GM12878 (cell line): ENCODE data around the gene RHBDD1. TPM values are rescaled to one million over a fixed set of nuclear protein-coding genes. Genes with fewer than 3 reads are reported as not detected.

Experiments used
- ATAC-seq: fragments of 200-7000 bp; cut with Tn5 transposase; 3 replicates; pipeline ENCODE4 v1.9.1; 2020; ENCODE audit warnings: mild to moderate bottlenecking, moderate library complexity
- BruUV-seq: library from RNA; stranded (reverse); fragments of 400-500 nt; replicated peaks from 2 replicates; lab custom pipeline; 2021; lab: Mats Ljungman, UMichigan
- CTCF ChIA-PET: fragments of 300-600 bp; sonication (Branson Sonifier 250); formaldehyde crosslinking; extraction: SDS; loops from one replicate; lab custom pipeline; 2021; ENCODE audit warnings: inconsistent platforms; lab: Yijun Ruan, JAX
- POLR2A ChIA-PET: fragments of 350-600 bp; formaldehyde crosslinking; extraction: SDS; loops from one replicate; lab custom pipeline; 2021; ENCODE audit warnings: inconsistent platforms; lab: Charles Lee
- RAD21 ChIA-PET: fragments of 300-600 bp; sonication (Branson Sonifier 250); formaldehyde crosslinking; loops from one replicate; lab custom pipeline; 2023; ENCODE audit warnings: antibody characterized with exemption; ENCODE audit not compliant: unreplicated experiment; lab: Charles Lee
- SMC1A ChIA-PET: fragments of 300-600 bp; sonication (Branson Sonifier 250); formaldehyde crosslinking; loops from one replicate; lab custom pipeline; 2023; ENCODE audit not compliant: unreplicated experiment, uncharacterized antibody; lab: Charles Lee
- DNase-seq: peaks from one replicate; pipeline ENCODE4 v3.0.0-alpha.2; 2011; ENCODE audit warnings: low read depth, low spot score
- FAIRE-seq: peaks from 3 replicates; lab custom pipeline; 2011; peaks lifted over from hg19 to GRCh38; lab: Jason Lieb, UNC
- H2AFZ ChIP-seq: 2 replicates; pipeline ENCODE4 v1.6.0; 2011; ENCODE audit warnings: low read depth, low read length, control low read depth; ENCODE audit not compliant: control insufficient read depth
- H3K27ac ChIP-seq: 2 replicates; pipeline ENCODE4 v1.5.1; 2011; ENCODE audit warnings: control low read depth; ENCODE audit not compliant: control insufficient read depth, insufficient read depth
- H3K27me3 ChIP-seq, 2 experiments: replicated peaks in 1 of 2; 2 replicates each; pipeline versions ENCODE4 v1.6.0 to v1.6.1; 2011; ENCODE audit warnings: low read length in 1 of 2; ENCODE audit not compliant: control insufficient read depth in 2 of 2, insufficient read depth in 2 of 2
- H3K36me3 ChIP-seq, 2 experiments: 2 replicates each; pipeline ENCODE4 v1.5.1; 2011; ENCODE audit warnings: low read length in 1 of 2; ENCODE audit not compliant: control insufficient read depth in 2 of 2, insufficient read depth in 2 of 2
- H3K4me1 ChIP-seq: 2 replicates; pipeline ENCODE4 v1.6.1; 2011; ENCODE audit warnings: mild to moderate bottlenecking, low read length, moderate library complexity, mixed read lengths; ENCODE audit not compliant: control insufficient read depth, insufficient read depth
- H3K4me2 ChIP-seq: 2 replicates; pipeline ENCODE4 v1.6.0; 2011; ENCODE audit warnings: control low read depth; ENCODE audit not compliant: control insufficient read depth, insufficient read depth
- H3K4me3 ChIP-seq: fragments of 200-600 bp; sonication (generic); 2 replicates; pipeline ENCODE4 v1.5.1; 2016
- H3K79me2 ChIP-seq: 2 replicates; pipeline ENCODE4 v1.6.0; 2011; ENCODE audit warnings: low read length; ENCODE audit not compliant: control insufficient read depth, insufficient read depth
- H3K9ac ChIP-seq: 2 replicates; pipeline ENCODE4 v1.8.0; 2011; ENCODE audit warnings: low read length, control low read depth, mixed read lengths; ENCODE audit not compliant: control insufficient read depth, insufficient read depth
- H3K9me3 ChIP-seq: replicated peaks from 3 replicates; pipeline ENCODE4 v1.5.1; 2011; ENCODE audit warnings: mild to moderate bottlenecking, low read length; ENCODE audit not compliant: control insufficient read depth, insufficient read depth
- H4K20me1 ChIP-seq: 2 replicates; pipeline ENCODE4 v1.6.0; 2011; ENCODE audit not compliant: control insufficient read depth, insufficient read depth
- ATF2 ChIP-seq: IDR thresholded peaks from 2 replicates; pipeline ENCODE4 v1.6.1; 2012; ENCODE audit warnings: low read length, inconsistent platforms
- BACH1 ChIP-seq: fragments of 450-650 bp; IDR thresholded peaks from 2 replicates; pipeline ENCODE4 v1.6.1; 2017; ENCODE audit warnings: mild to moderate bottlenecking, borderline replicate concordance
- CBX5 ChIP-seq: sonication (generic); IDR thresholded peaks from 2 replicates; pipeline ENCODE4 v1.6.1; 2016; ENCODE audit warnings: low read depth, moderate library complexity, mild to moderate bottlenecking, inconsistent platforms
- ESRRA ChIP-seq: IDR thresholded peaks from 2 replicates; pipeline ENCODE4 v1.6.1; 2012; ENCODE audit warnings: mild to moderate bottlenecking, low read length, improper control_type of control experiment
- FOXK2 ChIP-seq: fragments of 450-650 bp; IDR thresholded peaks from 2 replicates; pipeline ENCODE4 v1.6.1; 2017; ENCODE audit warnings: mild to moderate bottlenecking, moderate library complexity
- FOXM1 ChIP-seq: IDR thresholded peaks from 2 replicates; pipeline ENCODE4 v1.6.1; 2012; ENCODE audit warnings: low read depth, mild to moderate bottlenecking, inconsistent platforms, low read length, moderate library complexity
- HDAC6 ChIP-seq: fragments of 200-600 bp; sonication (generic); IDR thresholded peaks from one replicate; pipeline ENCODE4 v1.8.0; 2017; ENCODE audit warnings: antibody characterized with exemption; ENCODE audit not compliant: unreplicated experiment
- NR2F1 ChIP-seq: fragments of 450-650 bp; conservative IDR thresholded peaks from 2 replicates; pipeline ENCODE4 v1.6.1; 2017; ENCODE audit warnings: mild to moderate bottlenecking
- PAX8 ChIP-seq: fragments of 450-650 bp; IDR thresholded peaks from 2 replicates; pipeline ENCODE4 v1.6.1; 2017; ENCODE audit warnings: mild to moderate bottlenecking, moderate library complexity
- RELA ChIP-seq: fragments of 450-650 bp; IDR thresholded peaks from 2 replicates; pipeline ENCODE4 v1.8.0; 2014; ENCODE audit warnings: borderline replicate concordance; ENCODE audit not compliant: partially characterized antibody
- SMARCA5 ChIP-seq: fragments of 450-650 bp; IDR thresholded peaks from 2 replicates; pipeline ENCODE4 v1.6.1; 2017; ENCODE audit warnings: mild to moderate bottlenecking
- SREBF1 ChIP-seq: IDR thresholded peaks from 2 replicates; pipeline ENCODE4 v1.6.1; 2012; ENCODE audit warnings: mild to moderate bottlenecking, low read length
- TBL1XR1 ChIP-seq: IDR thresholded peaks from 2 replicates; pipeline ENCODE4 v1.6.1; 2012; ENCODE audit warnings: low read depth, low read length, improper control_type of control experiment
- ZBTB4 ChIP-seq: fragments of 450-650 bp; formaldehyde crosslinking; IDR thresholded peaks from 2 replicates; pipeline ENCODE4 v1.4.0; 2022; ENCODE audit warnings: mild to moderate bottlenecking, moderate library complexity
- ZBTB40 ChIP-seq: fragments of 450-650 bp; IDR thresholded peaks from 2 replicates; pipeline ENCODE4 v1.6.1; 2016; ENCODE audit warnings: mild to moderate bottlenecking, moderate library complexity, borderline replicate concordance
- ZNF207 ChIP-seq: fragments of 450-650 bp; IDR thresholded peaks from 2 replicates; pipeline ENCODE4 v1.6.1; 2014; ENCODE audit warnings: antibody characterized with exemption, mild to moderate bottlenecking, borderline replicate concordance
- ZNF622 ChIP-seq: fragments of 450-650 bp; IDR thresholded peaks from 2 replicates; pipeline ENCODE4 v1.6.1; 2017; ENCODE audit warnings: mild to moderate bottlenecking, inconsistent platforms
- WGBS: methylation state at CpG from one replicate; pipeline ENCODE4 v1.1.6; 2016; ENCODE audit warnings: low lambda C conversion rate; ENCODE audit not compliant: insufficient replicate concordance, insufficient coverage; ENCODE audit errors: missing lambda C conversion rate; 5-methylcytosine and 5-hydroxymethylcytosine counted together
- in situ Hi-C: fragments of 300-500 bp; cut with MboI; formaldehyde crosslinking; loops from 9 replicates; pipeline ENCODE4 v1.14.3; 2018; ENCODE audit warnings: mixed read lengths
- intact Hi-C: fragments of 100-400 bp; cut with micrococcal nuclease; formaldehyde crosslinking; loops from one replicate; pipeline ENCODE4 v1.14.2; 2022; ENCODE audit not compliant: unreplicated experiment
- polyA plus RNA-seq, 11 experiments: library from polyadenylated mRNA; depleted of rRNA in 4 of 11; unstranded in 6 of 11; stranded (reverse) in 5 of 11; fragments of >200 nt; fragmentation: Nextera tagmentation in 4 of 11; fragmentation: Illumina TruSeq in 1 of 11; extraction: Ambion mirVana in 4 of 11; extraction: Trizol in 1 of 11; gene quantifications; 1 replicate in 1 of 11; 2 replicates in 10 of 11; pipeline versions ENCODE4 v1.2.1 to v1.2.3, GENCODE V29; 2011 to 2016; ENCODE audit warnings: inconsistent platforms in 2 of 11, missing spikeins in 2 of 11, low read depth in 1 of 11
- total RNA-seq, 4 experiments: library from RNA; depleted of rRNA in 3 of 4; stranded (reverse); fragments of >200 nt in 3 of 4; fragmentation: Illumina TruSeq in 1 of 4; extraction: Trizol in 1 of 4; gene quantifications; 2 replicates each; pipeline versions ENCODE4 v1.2.1 to v1.2.3, GENCODE V29; 2013 to 2021

The RHBDD1 gene
- total and polyA plus RNA-seq, 10 of the 15 experiments (the other 5 are each of a cell fraction or from before 2014, with no cell fraction given): 7.1 to 36.4 (median 14.7) TPM

GRCh38 chr2:226882606-226883005 lies 46.8 kb downstream of the RHBDD1 start:
- H3K4me1 ChIP-seq: no peaks in the 10 kb centered on the region
- RAD21 ChIA-PET: no interaction called here
- H3K4me2 ChIP-seq: no peak overlapping the region
- H3K27me3 ChIP-seq: no peaks in the 10 kb centered on the region
- BruUV-seq: no TSS peak
- no peak for ATAC-seq
- POLR2A ChIA-PET: no interaction called here
- H3K36me3 ChIP-seq: 0 out of 4 replicates have a peak, but pooled peaks cover 0 to 3% of the 10 kb centered on the region in 2 experiments
- 100% methylated on average over 4 of the region's 4 CpGs for WGBS
- H3K9me3 ChIP-seq: peaks cover 4% of the 10 kb centered on the region; the same call in 2 of the 3 replicates
- H3K4me3 ChIP-seq: no peak overlapping the region
- intact Hi-C loops (no loop called here), in situ Hi-C loops (no loop called here)
- no peaks in the 10 kb centered on the region for H4K20me1 ChIP-seq
- no peak for FAIRE-seq
- SMC1A ChIA-PET: no interaction called here
- H3K9ac ChIP-seq: no peak overlapping the region
- no peak for DNase-seq
- no peak overlapping the region for H3K27ac ChIP-seq
- CTCF ChIA-PET: no interaction called here
- no peak for TF ChIP-seq HDAC6
- no peak for TF ChIP-seq ZNF207
- TF ChIP-seq ZNF622: no peak
- no peak for TF ChIP-seq PAX8
- no peak for TF ChIP-seq CBX5
- no peak for TF ChIP-seq TBL1XR1
- TF ChIP-seq ZBTB4 (CRISPR knock-in tag): no peak
- no peak for TF ChIP-seq FOXK2
- no peak for TF ChIP-seq RELA
- TF ChIP-seq BACH1: no peak
- no peak for TF ChIP-seq NR2F1
- no peak for TF ChIP-seq FOXM1
- TF ChIP-seq ESRRA: no peak
- TF ChIP-seq SMARCA5: no peak
- no peak for TF ChIP-seq ZBTB40
- no peak for TF ChIP-seq ATF2
- no peak for TF ChIP-seq SREBF1
- no peaks in the 10 kb centered on the region for H3K79me2 ChIP-seq
- no peak overlapping the region for H2AFZ ChIP-seq
